Natural killer cell (primary cell): ENCODE data around the gene TNNI3K. TPM values are rescaled to one million over a fixed set of nuclear protein-coding genes. Genes with fewer than 3 reads are reported as not detected.

Experiments used
- ATAC-seq, 3 donors: fragments of 150-1000 bp in 2 of 3; fragments of 200-7000 bp in 1 of 3; cut with Tn5 transposase; 1 replicate in 1 of 3; 2 replicates in 2 of 3; pipeline ENCODE4 v1.10.0; 2021; ENCODE audit warnings: mild to moderate bottlenecking in 2 of 3, moderate library complexity in 2 of 3
- DNase-seq, 2 donors: peaks; one replicate each; pipeline versions ENCODE4 v3.0.0 to v3.0.0-alpha.2; 2013 to 2021; ENCODE audit warnings: mixed read lengths in 1 of 2
- H3K27ac ChIP-seq: one replicate; pipeline ENCODE4 v1.5.1; 2013; ENCODE audit warnings: mild to moderate bottlenecking, low read length
- H3K27me3 ChIP-seq: one replicate; pipeline ENCODE4 v1.6.1; 2013; ENCODE audit warnings: low read length; ENCODE audit not compliant: control insufficient read depth, insufficient read depth
- H3K36me3 ChIP-seq: one replicate; pipeline ENCODE4 v1.6.1; 2013; ENCODE audit warnings: low read length; ENCODE audit not compliant: control insufficient read depth, insufficient read depth
- H3K4me1 ChIP-seq: one replicate; pipeline ENCODE4 v1.6.1; 2013; ENCODE audit warnings: low read length; ENCODE audit not compliant: control insufficient read depth, insufficient read depth
- H3K4me3 ChIP-seq: one replicate; pipeline ENCODE4 v1.5.1; 2013; ENCODE audit warnings: low read length
- H3K9me3 ChIP-seq: one replicate; pipeline ENCODE4 v1.6.1; 2013; ENCODE audit warnings: low read length; ENCODE audit not compliant: control insufficient read depth, insufficient read depth
- H3K27ac Mint-ChIP-seq, 2 donors: one replicate each; pipeline ENCODE4 v1.8.0; 2022; ENCODE audit warnings: mild to moderate bottlenecking in 2 of 2, mixed read lengths in 2 of 2, moderate library complexity in 1 of 2
- H3K27me3 Mint-ChIP-seq, 2 donors: one replicate each; pipeline ENCODE4 v1.8.0; 2022; ENCODE audit warnings: low read depth in 2 of 2, mixed read lengths in 2 of 2
- H3K36me3 Mint-ChIP-seq: one replicate; pipeline ENCODE4 v1.8.0; 2022; ENCODE audit warnings: mixed read lengths
- H3K4me1 Mint-ChIP-seq, 2 donors: one replicate each; pipeline ENCODE4 v1.8.0; 2022; ENCODE audit warnings: mixed read lengths in 2 of 2
- H3K4me3 Mint-ChIP-seq: one replicate; pipeline ENCODE4 v1.8.0; 2022; ENCODE audit warnings: mild to moderate bottlenecking, moderate library complexity, mixed read lengths
- H3K9me3 Mint-ChIP-seq, 2 donors: one replicate each; pipeline ENCODE4 v1.8.0; 2022; ENCODE audit warnings: mixed read lengths in 2 of 2
- CTCF ChIP-seq: fragments of 200-600 bp; IDR thresholded peaks from one replicate; pipeline ENCODE4 v1.8.0; 2022; ENCODE audit warnings: antibody characterized with exemption
- WGBS: methylation state at CpG from one replicate; pipeline ENCODE4 v1.1.7; 2013; ENCODE audit warnings: missing lambda C conversion rate; ENCODE audit not compliant: insufficient coverage; 5-methylcytosine and 5-hydroxymethylcytosine counted together
- intact Hi-C: fragments of 100-400 bp; cut with micrococcal nuclease; formaldehyde crosslinking; loops from one replicate; pipeline ENCODE4 v1.14.2; 2022
- total RNA-seq, 4 donors: library from RNA; stranded (reverse); fragments of 120-200 nt in 1 of 4; gene quantifications; one replicate each; pipeline versions ENCODE4 v1.2.3 to v1.2.4, GENCODE V29; 2013 to 2022

The TNNI3K gene
- total RNA-seq, 3 donors from 2014 or later (not counting 1 experiment from before 2014, with no cell fraction given) = 0.72 TPM; not detected in 2

DNA sequence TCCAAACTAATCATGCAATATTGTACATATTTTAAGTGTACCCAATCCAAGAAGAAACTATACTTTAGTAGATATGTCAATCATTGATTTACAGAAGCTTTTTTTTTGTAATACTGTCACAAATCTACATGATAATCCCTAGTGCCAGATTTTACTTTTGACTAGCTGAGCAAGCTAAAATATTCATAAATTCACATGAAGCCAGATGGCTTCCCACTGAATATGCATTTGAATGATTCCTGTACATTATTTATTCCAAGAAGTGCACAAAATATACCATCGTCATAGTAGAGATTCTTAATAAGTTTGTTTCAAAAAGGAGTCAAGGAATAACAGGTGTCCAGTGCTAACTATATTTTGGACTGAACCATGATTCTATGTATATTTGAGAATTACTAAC, 20.0 kb upstream of the TNNI3K start:
- no peaks in the 10 kb centered on the region for H3K27me3 Mint-ChIP-seq
- H3K4me1 Mint-ChIP-seq = peaks cover 0 to 5% of the 10 kb centered on the region in 2 donors
- intact Hi-C loops = no loop called here
- DNase-seq (no peak), ATAC-seq (no peak)
- H3K36me3 ChIP-seq = no peaks in the 10 kb centered on the region
- no peaks in the 10 kb centered on the region for H3K27me3 ChIP-seq
- TF ChIP-seq CTCF = no peak
- H3K4me3 ChIP-seq = no peak overlapping the region
- H3K27ac Mint-ChIP-seq = no peak overlapping the region
- H3K27ac ChIP-seq = no peak overlapping the region
- H3K9me3 Mint-ChIP-seq = no peaks in the 10 kb centered on the region
- no peaks in the 10 kb centered on the region for H3K9me3 ChIP-seq
- no peaks in the 10 kb centered on the region for H3K36me3 Mint-ChIP-seq
- WGBS = no CpG with 5 or more reads among the region's 1 CpG
- H3K4me1 ChIP-seq = no peaks in the 10 kb centered on the region
- no peak overlapping the region for H3K4me3 Mint-ChIP-seq

GRCh38 chr1:74222701-74223100, 12.5 kb upstream of the TNNI3K start:
- 96% methylated on average over 5 of the region's 5 CpGs for WGBS
- H3K36me3 Mint-ChIP-seq = peaks cover 50% of the 10 kb centered on the region
- TF ChIP-seq CTCF = no peak

DNA sequence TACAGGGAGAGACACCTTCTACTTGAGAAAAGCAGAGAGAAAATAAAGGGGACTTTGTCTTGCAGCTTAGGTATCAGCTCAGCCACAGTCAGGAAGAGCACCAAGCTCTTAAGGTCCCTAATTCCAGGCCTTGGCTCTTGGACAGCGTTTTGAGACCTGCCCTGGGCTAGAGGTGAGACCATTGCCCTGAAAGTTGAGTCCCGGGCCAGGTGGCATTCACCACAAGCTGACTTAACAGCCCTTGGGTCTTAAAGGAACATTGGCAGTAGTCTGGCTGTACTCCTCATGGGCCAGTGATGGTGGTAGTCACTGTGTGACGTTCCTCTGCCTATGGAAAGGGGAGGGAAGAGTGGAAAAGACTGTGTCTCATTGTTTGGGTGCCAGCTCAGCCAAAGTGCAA, 11.7 kb upstream of the TNNI3K start:
- no peaks in the 10 kb centered on the region for H3K36me3 ChIP-seq
- H3K27ac Mint-ChIP-seq = no peak overlapping the region
- WGBS = 67% methylated on average over 3 of the region's 3 CpGs
- H3K4me3 Mint-ChIP-seq = no peak overlapping the region
- H3K4me3 ChIP-seq = no peak overlapping the region
- H3K4me1 ChIP-seq = no peaks in the 10 kb centered on the region
- DNase-seq (no peak), ATAC-seq (no peak)
- H3K4me1 Mint-ChIP-seq = no peaks in the 10 kb centered on the region
- H3K36me3 Mint-ChIP-seq = peaks cover 53% of the 10 kb centered on the region
- peaks cover 2% of the 10 kb centered on the region for H3K9me3 ChIP-seq
- no peak overlapping the region for H3K27ac ChIP-seq
- no peaks in the 10 kb centered on the region for H3K27me3 ChIP-seq
- no peak for TF ChIP-seq CTCF
- no peaks in the 10 kb centered on the region for H3K27me3 Mint-ChIP-seq
- intact Hi-C loops = no loop called here
- H3K9me3 Mint-ChIP-seq = peaks cover 18 to 19% of the 10 kb centered on the region in 2 donors

More at GRCh38 chr1:74222701-74223100, 12.5 kb upstream of the TNNI3K start:
- intact Hi-C loops = no loop called here
- DNase-seq (no peak), ATAC-seq (no peak)
- Mint-ChIP-seq H3K27me3 (no peaks in the 10 kb centered on the region), H3K27ac (no peak overlapping the region), H3K4me3 (no peak overlapping the region), H3K4me1 (no peaks in the 10 kb centered on the region), H3K9me3 (peaks cover 17 to 19% of the 10 kb centered on the region in 2 donors)
- no peak overlapping the region for H3K4me3 ChIP-seq
- no peaks in the 10 kb centered on the region for H3K4me1 ChIP-seq
- H3K27me3 ChIP-seq = no peaks in the 10 kb centered on the region
- H3K27ac ChIP-seq = no peak overlapping the region
- peaks cover 2% of the 10 kb centered on the region for H3K9me3 ChIP-seq
- no peaks in the 10 kb centered on the region for H3K36me3 ChIP-seq

- no peak overlapping the region for H3K27ac ChIP-seq
- no peaks in the 10 kb centered on the region for H3K36me3 ChIP-seq
These were observed 1.3 kb downstream of the TNNI3K start for GRCh38 chr1:74236440-74236839.

More at GRCh38 chr1:74236440-74236839, 1.3 kb downstream of the TNNI3K start:
- Histone ChIP-seq H3K4me3 (no peak overlapping the region), H3K27me3 (no peaks in the 10 kb centered on the region), H3K9me3 (no peaks in the 10 kb centered on the region), H3K4me1 (no peaks in the 10 kb centered on the region)
- intact Hi-C loops = no loop called here
- ATAC-seq = no peak
- peaks cover 6 to 13% of the 10 kb centered on the region in 2 donors for H3K9me3 Mint-ChIP-seq
- no peaks in the 10 kb centered on the region for H3K27me3 Mint-ChIP-seq
- 96% methylated on average over 3 of the region's 3 CpGs for WGBS
- H3K27ac Mint-ChIP-seq = no peak overlapping the region
- no peak for DNase-seq
- no peak for TF ChIP-seq CTCF
- H3K4me3 Mint-ChIP-seq = no peak overlapping the region
- no peaks in the 10 kb centered on the region for H3K4me1 Mint-ChIP-seq
- peaks cover 4% of the 10 kb centered on the region for H3K36me3 Mint-ChIP-seq
